EH (cell line): ENCODE data around the gene FLVCR1.

Source experiments
- DNase-seq: peaks from one replicate; pipeline ENCODE4 v3.0.0-alpha.2; 2015; ENCODE audit warnings: low read depth

The FLVCR1 gene

GRCh38 chr1:212915245-212916091 lies 57.4 kb downstream of the FLVCR1 start:
- DNase-seq: peak; percentile 16

GRCh38 chr1:212916481-212917133 lies 58.5 kb downstream of the FLVCR1 start:
- DNase-seq: peak; percentile 10

GRCh38 chr1:212917134-212917485 lies 59.0 kb downstream of the FLVCR1 start:
- DNase-seq: no peak

GRCh38 chr1:212917858-212918257 lies 59.8 kb downstream of the FLVCR1 start:
- no peak for DNase-seq

GRCh38 chr1:212918824-212919223 lies 60.7 kb downstream of the FLVCR1 start:
- no peak for DNase-seq

GRCh38 chr1:212920246-212920645 lies 62.2 kb downstream of the FLVCR1 start:
- no peak for DNase-seq

GRCh38 chr1:212920896-212921295 lies 62.8 kb downstream of the FLVCR1 start:
- DNase-seq: no peak

GRCh38 chr1:212922016-212922415 lies 63.9 kb downstream of the FLVCR1 start:
- DNase-seq: no peak

- no peak for DNase-seq
Observed at GRCh38 chr1:212926372-212926771, 68.3 kb downstream of the FLVCR1 start.

- peak; percentile 50 for DNase-seq
Observed at GRCh38 chr1:212928323-212929291, 70.5 kb downstream of the FLVCR1 start.

GRCh38 chr1:212930986-212931678 lies 73.1 kb downstream of the FLVCR1 start:
- no peak for DNase-seq

- DNase-seq: no peak
Observed at GRCh38 chr1:212933815-212934471, 75.9 kb downstream of the FLVCR1 start.

GRCh38 chr1:212935387-212935981 lies 77.4 kb downstream of the FLVCR1 start:
- no peak for DNase-seq

GRCh38 chr1:212937034-212937433 lies 79.0 kb downstream of the FLVCR1 start:
- DNase-seq: no peak

- DNase-seq: no peak
Observed at GRCh38 chr1:212938846-212939245, 80.8 kb downstream of the FLVCR1 start.

GRCh38 chr1:212941452-212941851 lies 83.4 kb downstream of the FLVCR1 start:
- DNase-seq: no peak

GRCh38 chr1:212942679-212943392 lies 84.8 kb downstream of the FLVCR1 start:
- DNase-seq: no peak

- DNase-seq: no peak
Observed at GRCh38 chr1:212943393-212943710, 85.3 kb downstream of the FLVCR1 start.

- no peak for DNase-seq
Observed at GRCh38 chr1:212944229-212944901, 86.3 kb downstream of the FLVCR1 start.

GRCh38 chr1:212945056-212945455 lies 87.0 kb downstream of the FLVCR1 start:
- DNase-seq: no peak
